GM12878 (cell line): Measurements from ENCODE around the gene EDC3.

Experiments
- CBX5 ChIP-seq: sonication (generic); IDR thresholded peaks from 2 replicates; pipeline ENCODE4 v1.6.1; 2016; ENCODE audit warnings: low read depth, moderate library complexity, mild to moderate bottlenecking, inconsistent platforms
- CTCF ChIP-seq, 3 experiments: IDR thresholded peaks in 2 of 3; conservative IDR thresholded peaks in 1 of 3; 2 replicates each; pipeline ENCODE4 v1.5.1; 2011; ENCODE audit warnings: low read depth in 3 of 3, low read length in 3 of 3, mild to moderate bottlenecking in 3 of 3, control low read depth in 2 of 3, moderate library complexity in 2 of 3, inconsistent platforms in 1 of 3, mixed read lengths in 1 of 3; ENCODE audit not compliant: control insufficient read depth in 2 of 3, insufficient read depth in 1 of 3; ENCODE audit errors: extremely low read depth in 1 of 3
- HCFC1 ChIP-seq: fragments of 150-350 bp; IDR thresholded peaks from 2 replicates; pipeline ENCODE4 v1.6.1; 2014; ENCODE audit warnings: low read length
- RAD21 ChIP-seq: IDR thresholded peaks from 2 replicates; pipeline ENCODE4 v1.6.1; 2011; ENCODE audit warnings: mild to moderate bottlenecking, low read depth, low read length, moderate library complexity; ENCODE audit not compliant: insufficient read depth
- RFX5 ChIP-seq: IDR thresholded peaks from 2 replicates; pipeline ENCODE4 v1.6.1; 2011; ENCODE audit warnings: low read depth, low read length, improper control_type of control experiment

DNA sequence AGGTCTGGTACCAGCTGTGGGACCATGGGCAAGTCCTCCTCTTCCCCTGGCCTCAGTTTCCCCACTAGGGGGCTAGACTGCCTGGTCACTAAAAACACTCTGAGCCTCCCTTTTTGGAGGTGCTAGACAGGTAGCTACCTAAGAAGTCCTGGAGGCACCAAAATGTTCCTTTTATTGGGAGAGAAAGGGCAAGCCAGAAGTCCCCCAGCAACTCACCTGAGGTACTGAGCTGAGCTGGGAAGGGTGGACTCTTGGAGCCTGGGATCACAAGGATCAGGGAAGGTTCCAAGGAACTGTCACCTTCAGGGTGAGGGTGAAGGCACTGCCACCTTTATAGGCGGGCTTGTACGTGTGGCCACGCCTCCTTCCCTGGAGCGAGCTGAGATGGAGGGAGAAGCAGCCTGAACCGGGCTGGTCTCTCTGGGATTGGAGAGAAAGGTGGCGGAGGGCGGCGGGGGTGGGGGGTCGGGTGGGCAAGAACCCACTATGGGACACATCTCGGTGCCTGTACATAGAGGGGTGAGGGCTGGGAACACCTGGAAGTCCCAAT is 29.5 kb upstream of the EDC3 start, which contains the start of gene CYP1A1:
- TF ChIP-seq RFX5 (no peak), CBX5 (no peak), RAD21 (no peak), HCFC1 (no peak), CTCF (IDR thresholded peaks at IDR 0.05 in 2 of 3, conservative IDR thresholded peaks at IDR 0.05 in 1 of 3; ENCODE audit: control insufficient read depth in 2 of 3, extremely low read depth in 1 of 3, insufficient read depth in 1 of 3, low read depth in 3 of 3, low read length in 3 of 3) (no peak)
